Tibial artery (tissue), 4 donors: ENCODE data around the gene NGFR.

Source experiments
- DNase-seq, 2 donors: peaks; one replicate each; pipeline ENCODE4 v3.0.0-alpha.2; 2019
- H3K27ac ChIP-seq, 2 donors: fragments of 200-600 bp; sonication (generic) in 1 of 2; 1 replicate in 1 of 2; 2 replicates in 1 of 2; pipeline ENCODE4 v1.5.1; 2018 to 2019; ENCODE audit warnings: mild to moderate bottlenecking in 1 of 2
- H3K27me3 ChIP-seq, 2 donors: fragments of 200-600 bp; sonication (generic) in 1 of 2; one replicate each; pipeline versions ENCODE4 v1.5.1 to v1.6.0; 2016 to 2019
- H3K36me3 ChIP-seq, 3 donors: fragments of 200-600 bp; sonication (generic) in 2 of 3; one replicate each; pipeline ENCODE4 v1.5.1; 2016 to 2019; ENCODE audit warnings: mild to moderate bottlenecking in 2 of 3
- H3K4me1 ChIP-seq, 4 donors: fragments of 200-600 bp; sonication (generic) in 2 of 4; 1 replicate in 3 of 4; 2 replicates in 1 of 4; pipeline ENCODE4 v1.5.1; 2016 to 2019
- H3K4me3 ChIP-seq, 2 donors: fragments of 200-600 bp; sonication (generic) in 1 of 2; 1 replicate in 1 of 2; 2 replicates in 1 of 2; pipeline ENCODE4 v1.5.1; 2018 to 2019; ENCODE audit warnings: mild to moderate bottlenecking in 2 of 2
- H3K9me3 ChIP-seq, 3 donors: fragments of 200-600 bp; sonication (generic) in 1 of 3; one replicate each; pipeline ENCODE4 v1.5.1; 2016 to 2019
- CTCF ChIP-seq, 2 experiments: fragments of 200-600 bp in 1 of 2; fragments of 450-650 bp in 1 of 2; IDR thresholded peaks; one replicate each; pipeline ENCODE4 v1.5.1; 2017 to 2019; ENCODE audit warnings: antibody characterized with exemption in 2 of 2, mild to moderate bottlenecking in 1 of 2, moderate library complexity in 1 of 2
- intact Hi-C: fragments of 100-400 bp; cut with DNase I; formaldehyde crosslinking; loops from one replicate; pipeline ENCODE4 v1.15.0; 2023; ENCODE audit warnings: low total_unique reads

NGFR gene

GRCh38 chr17:49520386-49521087 is 25.4 kb downstream of the NGFR start:
- TF ChIP-seq CTCF (IDR thresholded peaks at IDR 0.05), result no peak
- intact Hi-C loops, result no loop called here
- no peak for DNase-seq
- no peak overlapping the region for H3K4me3 ChIP-seq
- H3K27me3 ChIP-seq, result peaks cover 0 to 7% of the 10 kb centered on the region in 2 donors
- H3K27ac ChIP-seq, result no peak overlapping the region
- no peaks in the 10 kb centered on the region for H3K36me3 ChIP-seq
- no peaks in the 10 kb centered on the region for H3K9me3 ChIP-seq
- H3K4me1 ChIP-seq, result peaks cover 4 to 23% (median 11%) of the 10 kb centered on the region in 4 donors

- no peak for TF ChIP-seq CTCF (IDR thresholded peaks at IDR 0.05)
- Histone ChIP-seq H3K4me1 (peaks cover 2 to 18% (median 6%) of the 10 kb centered on the region in 4 donors), H3K4me3 (no peak overlapping the region), H3K9me3 (no peaks in the 10 kb centered on the region), H3K27me3 (peaks cover 0 to 7% of the 10 kb centered on the region in 2 donors), H3K36me3 (no peaks in the 10 kb centered on the region), H3K27ac (no peak overlapping the region)
- no peak for DNase-seq
- intact Hi-C loops, result no loop called here
These were observed 26.0 kb downstream of the NGFR start for GRCh38 chr17:49521088-49521450.

- no peak overlapping the region for H3K4me3 ChIP-seq
- intact Hi-C loops, result no loop called here
- H3K9me3 ChIP-seq, result no peaks in the 10 kb centered on the region
- no peak for DNase-seq
- H3K4me1 ChIP-seq, result peaks cover 0 to 12% (median under 1%) of the 10 kb centered on the region in 4 donors
- no peak overlapping the region for H3K27ac ChIP-seq
- H3K36me3 ChIP-seq, result no peaks in the 10 kb centered on the region
- H3K27me3 ChIP-seq, result peaks cover 0 to 8% of the 10 kb centered on the region in 2 donors
- no peak for TF ChIP-seq CTCF (IDR thresholded peaks at IDR 0.05)
These were observed 26.6 kb downstream of the NGFR start for GRCh38 chr17:49521471-49522356.

- H3K27ac ChIP-seq, result no peak overlapping the region
- no peak overlapping the region for H3K4me3 ChIP-seq
- intact Hi-C loops, result no loop called here
- no peak for DNase-seq
- TF ChIP-seq CTCF (IDR thresholded peaks at IDR 0.05), result no peak
- H3K4me1 ChIP-seq, result peaks cover 0 to 12% (median 0%) of the 10 kb centered on the region in 4 donors
- H3K36me3 ChIP-seq, result no peaks in the 10 kb centered on the region
- no peaks in the 10 kb centered on the region for H3K9me3 ChIP-seq
- peaks cover 0 to 14% of the 10 kb centered on the region in 2 donors for H3K27me3 ChIP-seq
These were observed 27.3 kb downstream of the NGFR start for GRCh38 chr17:49522357-49522890.

- TF ChIP-seq CTCF (IDR thresholded peaks at IDR 0.05), result no peak
- no peak for DNase-seq
- no peaks in the 10 kb centered on the region for H3K36me3 ChIP-seq
- no peak overlapping the region for H3K4me3 ChIP-seq
- H3K27ac ChIP-seq, result no peak overlapping the region
- H3K9me3 ChIP-seq, result no peaks in the 10 kb centered on the region
- H3K4me1 ChIP-seq, result peaks cover 0 to 12% (median 0%) of the 10 kb centered on the region in 4 donors
- intact Hi-C loops, result no loop called here
- H3K27me3 ChIP-seq, result peaks cover 0 to 14% of the 10 kb centered on the region in 2 donors
These were observed 28.1 kb downstream of the NGFR start for GRCh38 chr17:49523196-49523595.
